ENCODE data around the gene RAN. TPM values are rescaled to one million over a fixed set of nuclear protein-coding genes. Genes with fewer than 3 reads are reported as not detected.

The RAN gene
- total RNA-seq, 1 experiment from 2014 or later, result 1,310 TPM

GRCh38 chr12:130829391-130830245, 42.2 kb upstream of the RAN start:
- Histone ChIP-seq H3K36me3 (ENCODE audit: control insufficient read depth, insufficient read depth, low read length) (no peaks in the 10 kb centered on the region), H3K4me3 (ENCODE audit: low read depth, low read length) (no peak overlapping the region), H3K27me3 (replicated peaks; ENCODE audit: control insufficient read depth, insufficient read depth, low read length) (no peaks in the 10 kb centered on the region), H3K9me3 (no peaks in the 10 kb centered on the region), H3K4me1 (peaks cover 32% of the 10 kb centered on the region)
- no peak for DNase-seq
- Mint-ChIP-seq H3K27me3 (ENCODE audit: insufficient read depth, unreplicated experiment) (no peaks in the 10 kb centered on the region), H3K4me3 (ENCODE audit: unreplicated experiment) (no peak overlapping the region), H3K9me3 (ENCODE audit: unreplicated experiment) (no peaks in the 10 kb centered on the region), H3K4me1 (ENCODE audit: low read depth, unreplicated experiment) (peaks cover 22% of the 10 kb centered on the region), H3K27ac (ENCODE audit: unreplicated experiment) (no peak overlapping the region), H3K36me3 (ENCODE audit: insufficient read depth, unreplicated experiment) (peaks cover 14% of the 10 kb centered on the region)
- ChIA-PET CTCF (no interaction called here), POLR2A (no interaction called here)
- TF ChIP-seq CTCF (IDR thresholded peaks at IDR 0.05; ENCODE audit: insufficient read depth in 1 of 2, low read depth in 1 of 2, low read length in 1 of 2, severe bottlenecking in 1 of 2, unreplicated experiment in 1 of 2), result no peak
- BruUV-seq (replicated peaks), result no TSS peak
- intact Hi-C loops (cut with micrococcal nuclease; ENCODE audit: unreplicated experiment), result no loop called here

- ChIA-PET POLR2A (no interaction called here), CTCF (no interaction called here)
- Histone ChIP-seq H3K27me3 (replicated peaks; ENCODE audit: control insufficient read depth, insufficient read depth, low read length) (no peaks in the 10 kb centered on the region), H3K9me3 (no peaks in the 10 kb centered on the region), H3K4me1 (peaks cover 32% of the 10 kb centered on the region), H3K4me3 (ENCODE audit: low read depth, low read length) (no peak overlapping the region), H3K36me3 (ENCODE audit: control insufficient read depth, insufficient read depth, low read length) (no peaks in the 10 kb centered on the region)
- intact Hi-C loops (cut with micrococcal nuclease; ENCODE audit: unreplicated experiment), result no loop called here
- Mint-ChIP-seq H3K4me1 (ENCODE audit: low read depth, unreplicated experiment) (peaks cover 22% of the 10 kb centered on the region), H3K9me3 (ENCODE audit: unreplicated experiment) (no peaks in the 10 kb centered on the region), H3K4me3 (ENCODE audit: unreplicated experiment) (no peak overlapping the region), H3K27me3 (ENCODE audit: insufficient read depth, unreplicated experiment) (no peaks in the 10 kb centered on the region), H3K36me3 (ENCODE audit: insufficient read depth, unreplicated experiment) (peaks cover 14% of the 10 kb centered on the region), H3K27ac (ENCODE audit: unreplicated experiment) (no peak overlapping the region)
- BruUV-seq (replicated peaks), result no TSS peak
- no peak for TF ChIP-seq CTCF (IDR thresholded peaks at IDR 0.05; ENCODE audit: insufficient read depth in 1 of 2, low read depth in 1 of 2, low read length in 1 of 2, severe bottlenecking in 1 of 2, unreplicated experiment in 1 of 2)
- no peak for DNase-seq
These were observed 41.7 kb upstream of the RAN start for GRCh38 chr12:130830246-130830551.

DNA sequence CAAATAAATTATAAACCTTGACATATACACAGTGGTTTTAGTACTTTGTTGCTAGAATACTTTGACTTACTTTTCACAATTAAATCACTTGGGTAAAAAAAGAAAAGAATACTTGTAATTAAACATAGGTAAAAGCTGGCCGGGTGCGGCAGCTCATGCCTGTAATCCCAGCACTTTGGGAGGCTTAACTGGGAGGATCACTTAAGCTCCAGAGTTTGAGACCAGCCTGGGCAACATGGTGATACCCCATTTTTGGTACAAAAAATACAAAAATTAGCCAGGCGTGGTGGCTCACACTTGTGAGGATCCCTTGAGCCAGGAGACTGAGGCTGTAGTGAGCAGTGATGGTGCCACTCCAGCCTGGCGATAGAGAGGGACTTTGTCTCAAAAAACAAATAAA, 40.6 kb upstream of the RAN start:
- Histone ChIP-seq H3K9me3 (no peaks in the 10 kb centered on the region), H3K36me3 (ENCODE audit: control insufficient read depth, insufficient read depth, low read length) (no peaks in the 10 kb centered on the region), H3K4me3 (ENCODE audit: low read depth, low read length) (no peak overlapping the region), H3K4me1 (peaks cover 27% of the 10 kb centered on the region), H3K27me3 (replicated peaks; ENCODE audit: control insufficient read depth, insufficient read depth, low read length) (no peaks in the 10 kb centered on the region)
- no peak for DNase-seq
- Mint-ChIP-seq H3K9me3 (ENCODE audit: unreplicated experiment) (no peaks in the 10 kb centered on the region), H3K36me3 (ENCODE audit: insufficient read depth, unreplicated experiment) (peaks cover 11% of the 10 kb centered on the region), H3K27me3 (ENCODE audit: insufficient read depth, unreplicated experiment) (no peaks in the 10 kb centered on the region), H3K27ac (ENCODE audit: unreplicated experiment) (no peak overlapping the region), H3K4me1 (ENCODE audit: low read depth, unreplicated experiment) (peaks cover 22% of the 10 kb centered on the region), H3K4me3 (ENCODE audit: unreplicated experiment) (no peak overlapping the region)
- CTCF ChIA-PET, result no interaction called here
- POLR2A ChIA-PET, result no interaction called here
- BruUV-seq (replicated peaks), result no TSS peak
- intact Hi-C loops (cut with micrococcal nuclease; ENCODE audit: unreplicated experiment), result no loop called here
- no peak for TF ChIP-seq CTCF (IDR thresholded peaks at IDR 0.05; ENCODE audit: insufficient read depth in 1 of 2, low read depth in 1 of 2, low read length in 1 of 2, severe bottlenecking in 1 of 2, unreplicated experiment in 1 of 2)

All from Caco-2 (cell line).